HCT116 (cell line): ENCODE measurements around the gene OXT. TPM values are rescaled to one million over a fixed set of nuclear protein-coding genes. Genes with fewer than 3 reads are reported as not detected.

ENCODE experiments used
- ATAC-seq: fragments of 200-7000 bp; cut with Tn5 transposase; 2 replicates; pipeline ENCODE4 v1.9.1; 2020; ENCODE audit warnings: mild to moderate bottlenecking, moderate library complexity
- BruUV-seq: library from RNA; stranded (reverse); fragments of 400-500 nt; replicated peaks from 2 replicates; lab custom pipeline; 2021; lab: Mats Ljungman, UMichigan
- CTCF ChIA-PET: fragments of 300-600 bp; sonication (Branson Sonifier 250); formaldehyde crosslinking; loops from one replicate; lab custom pipeline; 2021; ENCODE audit warnings: antibody characterized with exemption; lab: Charles Lee
- POLR2A ChIA-PET: fragments of 300-600, 350-600 bp; sonication (Branson Sonifier 250); formaldehyde crosslinking; loops from one replicate; lab custom pipeline; 2021; ENCODE audit warnings: antibody characterized with exemption; lab: Charles Lee
- RAD21 ChIA-PET, 2 experiments: fragments of 300-600 bp; sonication (Branson Sonifier 250); formaldehyde crosslinking; loops; one replicate each; lab custom pipeline; 2023; ENCODE audit warnings: low total read pairs in 2 of 2; ENCODE audit not compliant: uncharacterized antibody in 2 of 2, unreplicated experiment in 2 of 2, low non-redundant PET in 1 of 2; lab: Charles Lee
- DNase-seq: peaks from one replicate; pipeline ENCODE4 v3.0.0-alpha.2; 2010; ENCODE audit warnings: low read depth, low spot score
- H2AFZ ChIP-seq: fragments of 200-600 bp; shearing (Covaris generic), sonication (generic); 2 replicates; pipeline ENCODE4 v1.6.1; 2017; ENCODE audit warnings: low read depth, mixed run types, mixed read lengths, antibody characterized with exemption, low read length; ENCODE audit not compliant: poor library complexity, severe bottlenecking
- H3K27ac ChIP-seq: 2 replicates; pipeline ENCODE4 v1.5.1; 2012; ENCODE audit warnings: low read depth, low read length
- H3K27me3 ChIP-seq: fragments of 200-600 bp; sonication (generic); 2 replicates; pipeline ENCODE4 v1.6.1; 2016; ENCODE audit warnings: mixed run types, low read length, mixed read lengths; ENCODE audit not compliant: insufficient read depth
- H3K36me3 ChIP-seq, 2 experiments: fragments of 200-500 bp in 1 of 2; fragments of 200-600 bp in 1 of 2; sonication (Bioruptor generic) in 1 of 2; sonication (generic) in 1 of 2; 2 replicates each; pipeline versions ENCODE4 v1.5.1 to v1.6.1; 2014 to 2016; ENCODE audit warnings: low read length in 2 of 2, inconsistent platforms in 1 of 2, mixed read lengths in 1 of 2, mixed run types in 1 of 2; ENCODE audit not compliant: insufficient read depth in 2 of 2, control insufficient read depth in 1 of 2
- H3K4me1 ChIP-seq, 2 experiments: fragments of 200-600 bp in 1 of 2; sonication (generic) in 1 of 2; 2 replicates each; pipeline versions ENCODE4 v1.5.1 to v1.6.1; 2012 to 2017; ENCODE audit warnings: low read length in 2 of 2, inconsistent platforms in 1 of 2, mild to moderate bottlenecking in 1 of 2, mixed read lengths in 1 of 2, mixed run types in 1 of 2, moderate library complexity in 1 of 2; ENCODE audit not compliant: insufficient read depth in 2 of 2, control insufficient read depth in 1 of 2
- H3K4me2 ChIP-seq: fragments of 200-600 bp; sonication (generic); 2 replicates; pipeline ENCODE4 v1.6.1; 2017; ENCODE audit warnings: mixed run types, low read length, mixed read lengths
- H3K4me3 ChIP-seq, 2 experiments: fragments of 200-600 bp in 1 of 2; sonication (generic) in 1 of 2; replicated peaks in 1 of 2; 2 replicates each; pipeline ENCODE4 v1.5.1; 2011 to 2016; ENCODE audit warnings: low read length in 2 of 2, control low read depth in 1 of 2, low read depth in 1 of 2, mild to moderate bottlenecking in 1 of 2, mixed read lengths in 1 of 2, mixed run types in 1 of 2
- H3K79me2 ChIP-seq: fragments of 200-600 bp; sonication (generic); 2 replicates; pipeline ENCODE4 v1.6.1; 2017; ENCODE audit warnings: mild to moderate bottlenecking, mixed run types, low read length, moderate library complexity, mixed read lengths; ENCODE audit not compliant: insufficient read depth
- H3K9ac ChIP-seq: fragments of 200-600 bp; sonication (generic); 2 replicates; pipeline ENCODE4 v1.6.1; 2016; ENCODE audit warnings: low read length, mixed read lengths
- H3K9me2 ChIP-seq: fragments of 200-600 bp; sonication (generic), shearing (Covaris generic); 2 replicates; pipeline ENCODE4 v1.6.1; 2017; ENCODE audit warnings: mixed run types, mild to moderate bottlenecking, moderate library complexity; ENCODE audit not compliant: insufficient read depth
- H3K9me3 ChIP-seq, 2 experiments: fragments of 200-500 bp in 1 of 2; fragments of 200-600 bp in 1 of 2; sonication (Bioruptor generic) in 1 of 2; sonication (generic) in 1 of 2; 2 replicates each; pipeline ENCODE4 v1.6.1; 2014 to 2017; ENCODE audit warnings: low read length in 2 of 2, mixed read lengths in 2 of 2, inconsistent platforms in 1 of 2, low read depth in 1 of 2, mild to moderate bottlenecking in 1 of 2, mixed run types in 1 of 2, moderate library complexity in 1 of 2; ENCODE audit not compliant: control insufficient read depth in 1 of 2, insufficient read depth in 1 of 2
- H4K20me1 ChIP-seq: fragments of 200-600 bp; sonication (generic), shearing (Covaris generic); 2 replicates; pipeline ENCODE4 v1.6.1; 2017; ENCODE audit warnings: mixed run types, mild to moderate bottlenecking, moderate library complexity; ENCODE audit not compliant: insufficient read depth
- CBX3 ChIP-seq: IDR thresholded peaks from 2 replicates; pipeline ENCODE4 v1.6.1; 2012; ENCODE audit warnings: low read depth
- CEBPB ChIP-seq: IDR thresholded peaks from 2 replicates; pipeline ENCODE4 v1.6.1; 2012; ENCODE audit warnings: low read depth
- EGR1 ChIP-seq: IDR thresholded peaks from 2 replicates; pipeline ENCODE4 v1.6.1; 2012; ENCODE audit warnings: low read depth
- EZH2 ChIP-seq: fragments of 200-600 bp; sonication (generic); IDR thresholded peaks from 2 replicates; pipeline ENCODE4 v1.6.1; 2017; ENCODE audit warnings: antibody characterized with exemption, mixed run types
- EZH2phosphoT487 ChIP-seq: fragments of 200-600 bp; IDR thresholded peaks from 2 replicates; pipeline ENCODE4 v1.6.1; 2018; ENCODE audit warnings: antibody characterized with exemption, borderline replicate concordance
- FOSL1 ChIP-seq: IDR thresholded peaks from 2 replicates; pipeline ENCODE4 v1.6.1; 2012; ENCODE audit warnings: low read depth
- MAX ChIP-seq: IDR thresholded peaks from 2 replicates; pipeline ENCODE4 v1.6.1; 2012
- POLR2AphosphoS5 ChIP-seq: IDR thresholded peaks from 2 replicates; pipeline ENCODE4 v1.6.1; 2011; ENCODE audit warnings: mild to moderate bottlenecking, low read depth, low read length, moderate library complexity
- RAD21 ChIP-seq: IDR thresholded peaks from 2 replicates; pipeline ENCODE4 v1.6.1; 2012; ENCODE audit warnings: low read depth, mild to moderate bottlenecking
- REST ChIP-seq: IDR thresholded peaks from 2 replicates; pipeline ENCODE4 v1.6.1; 2012; ENCODE audit warnings: low read depth
- SIN3A ChIP-seq: IDR thresholded peaks from 2 replicates; pipeline ENCODE4 v1.6.1; 2012; ENCODE audit warnings: low read depth
- SP1 ChIP-seq: IDR thresholded peaks from 2 replicates; pipeline ENCODE4 v1.6.1; 2012; ENCODE audit warnings: low read depth
- TCF7L2 ChIP-seq: IDR thresholded peaks from 2 replicates; pipeline ENCODE4 v1.7.0; 2011; ENCODE audit warnings: borderline replicate concordance, inconsistent platforms; ENCODE audit not compliant: insufficient read depth, insufficient read length; ENCODE audit errors: extremely low read depth
- ZFX ChIP-seq: fragments of 450-650 bp; IDR thresholded peaks from 2 replicates; pipeline ENCODE4 v1.6.1; 2017
- intact Hi-C: fragments of 100-400 bp; cut with micrococcal nuclease; formaldehyde crosslinking; loops from 2 replicates; pipeline ENCODE4 v1.10.0; 2022
- total RNA-seq: library from RNA; stranded (reverse); gene quantifications from one replicate; pipeline ENCODE4 v1.2.1, GENCODE V29; 2021; ENCODE audit not compliant: unreplicated experiment
- TF ChIP-seq, protein P1 (sequence below): IDR thresholded peaks from 2 replicates; pipeline ENCODE4 v1.6.1; 2012
- TF ChIP-seq, protein P2 (sequence below), 3 experiments: fragments of 200-600 bp in 1 of 3; sonication (generic) in 1 of 3; IDR thresholded peaks in 2 of 3; conservative IDR thresholded peaks in 1 of 3; 2 replicates each; pipeline ENCODE4 v1.5.1; 2012 to 2017; ENCODE audit warnings: low read depth in 2 of 3, low read length in 2 of 3, antibody characterized with exemption in 1 of 3, borderline replicate concordance in 1 of 3, control low read depth in 1 of 3, mild to moderate bottlenecking in 1 of 3, mixed read lengths in 1 of 3, mixed run types in 1 of 3, moderate library complexity in 1 of 3; ENCODE audit not compliant: insufficient read depth in 1 of 3

The OXT gene
- total RNA-seq, 1 experiment from 2014 or later: not detected

GRCh38 chr20:3102575-3103368 is 31.4 kb downstream of the OXT start:
- ChIA-PET CTCF (no interaction called here), RAD21 (no interaction called here), POLR2A (no interaction called here)
- Histone ChIP-seq H3K79me2 (no peaks in the 10 kb centered on the region), H3K36me3 (no peaks in the 10 kb centered on the region), H3K4me1 (no peaks in the 10 kb centered on the region), H3K9me3 (no peaks in the 10 kb centered on the region), H2AFZ (no peak overlapping the region), H3K9ac (no peak overlapping the region), H3K27ac (no peak overlapping the region), H3K4me2 (no peak overlapping the region), H4K20me1 (no peaks in the 10 kb centered on the region), H3K27me3 (no peaks in the 10 kb centered on the region), H3K9me2 (no peaks in the 10 kb centered on the region), H3K4me3 (no peak overlapping the region)
- intact Hi-C loops: no loop called here
- no peak for TF ChIP-seq EZH2
- no peak for TF ChIP-seq POLR2AphosphoS5
- TF ChIP-seq SIN3A: no peak
- TF ChIP-seq ZFX: no peak
- TF ChIP-seq FOSL1: no peak
- no peak for TF ChIP-seq EZH2phosphoT487
- TF ChIP-seq MAX: no peak
- no peak for TF ChIP-seq RAD21
- no peak for TF ChIP-seq TCF7L2
- no peak for TF ChIP-seq REST
- TF ChIP-seq, protein P1, sequence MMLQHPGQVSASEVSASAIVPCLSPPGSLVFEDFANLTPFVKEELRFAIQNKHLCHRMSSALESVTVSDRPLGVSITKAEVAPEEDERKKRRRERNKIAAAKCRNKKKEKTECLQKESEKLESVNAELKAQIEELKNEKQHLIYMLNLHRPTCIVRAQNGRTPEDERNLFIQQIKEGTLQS: no peak
- no peak for TF ChIP-seq EGR1
- TF ChIP-seq, protein P2, sequence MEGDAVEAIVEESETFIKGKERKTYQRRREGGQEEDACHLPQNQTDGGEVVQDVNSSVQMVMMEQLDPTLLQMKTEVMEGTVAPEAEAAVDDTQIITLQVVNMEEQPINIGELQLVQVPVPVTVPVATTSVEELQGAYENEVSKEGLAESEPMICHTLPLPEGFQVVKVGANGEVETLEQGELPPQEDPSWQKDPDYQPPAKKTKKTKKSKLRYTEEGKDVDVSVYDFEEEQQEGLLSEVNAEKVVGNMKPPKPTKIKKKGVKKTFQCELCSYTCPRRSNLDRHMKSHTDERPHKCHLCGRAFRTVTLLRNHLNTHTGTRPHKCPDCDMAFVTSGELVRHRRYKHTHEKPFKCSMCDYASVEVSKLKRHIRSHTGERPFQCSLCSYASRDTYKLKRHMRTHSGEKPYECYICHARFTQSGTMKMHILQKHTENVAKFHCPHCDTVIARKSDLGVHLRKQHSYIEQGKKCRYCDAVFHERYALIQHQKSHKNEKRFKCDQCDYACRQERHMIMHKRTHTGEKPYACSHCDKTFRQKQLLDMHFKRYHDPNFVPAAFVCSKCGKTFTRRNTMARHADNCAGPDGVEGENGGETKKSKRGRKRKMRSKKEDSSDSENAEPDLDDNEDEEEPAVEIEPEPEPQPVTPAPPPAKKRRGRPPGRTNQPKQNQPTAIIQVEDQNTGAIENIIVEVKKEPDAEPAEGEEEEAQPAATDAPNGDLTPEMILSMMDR (IDR thresholded peaks at IDR 0.05 in 2 of 3, conservative IDR thresholded peaks at IDR 0.05 in 1 of 3; ENCODE audit: borderline replicate concordance in 1 of 3, insufficient read depth in 1 of 3, low read depth in 2 of 3, low read length in 2 of 3): no peak
- TF ChIP-seq CBX3: no peak
- TF ChIP-seq SP1: no peak
- TF ChIP-seq CEBPB: no peak
- BruUV-seq: no TSS peak
- DNase-seq: no peak
- no peak for ATAC-seq
